Tibial artery (tissue), 4 donors: ENCODE results near the gene NCEH1.
"Not testable (repeated sequence)": the region's sequence is repeated elsewhere in the genome, so short reads cannot be mapped to it uniquely, and the experiment has no call there.

Experiments
- DNase-seq, 2 donors: peaks; one replicate each; pipeline ENCODE4 v3.0.0-alpha.2; 2019
- H3K27ac ChIP-seq, 2 donors: fragments of 200-600 bp; sonication (generic) in 1 of 2; 1 replicate in 1 of 2; 2 replicates in 1 of 2; pipeline ENCODE4 v1.5.1; 2018 to 2019; ENCODE audit warnings: mild to moderate bottlenecking in 1 of 2
- H3K27me3 ChIP-seq, 2 donors: fragments of 200-600 bp; sonication (generic) in 1 of 2; one replicate each; pipeline versions ENCODE4 v1.5.1 to v1.6.0; 2016 to 2019
- H3K36me3 ChIP-seq, 3 donors: fragments of 200-600 bp; sonication (generic) in 2 of 3; one replicate each; pipeline ENCODE4 v1.5.1; 2016 to 2019; ENCODE audit warnings: mild to moderate bottlenecking in 2 of 3
- H3K4me1 ChIP-seq, 4 donors: fragments of 200-600 bp; sonication (generic) in 2 of 4; 1 replicate in 3 of 4; 2 replicates in 1 of 4; pipeline ENCODE4 v1.5.1; 2016 to 2019
- H3K4me3 ChIP-seq, 2 donors: fragments of 200-600 bp; sonication (generic) in 1 of 2; 1 replicate in 1 of 2; 2 replicates in 1 of 2; pipeline ENCODE4 v1.5.1; 2018 to 2019; ENCODE audit warnings: mild to moderate bottlenecking in 2 of 2
- H3K9me3 ChIP-seq, 3 donors: fragments of 200-600 bp; sonication (generic) in 1 of 3; one replicate each; pipeline ENCODE4 v1.5.1; 2016 to 2019
- intact Hi-C: fragments of 100-400 bp; cut with DNase I; formaldehyde crosslinking; loops from one replicate; pipeline ENCODE4 v1.15.0; 2023; ENCODE audit warnings: low total_unique reads
- TF ChIP-seq, protein P1 (sequence below), 2 experiments: fragments of 200-600 bp in 1 of 2; fragments of 450-650 bp in 1 of 2; IDR thresholded peaks; one replicate each; pipeline ENCODE4 v1.5.1; 2017 to 2019; ENCODE audit warnings: antibody characterized with exemption in 2 of 2, mild to moderate bottlenecking in 1 of 2, moderate library complexity in 1 of 2

Gene NCEH1, protein sequence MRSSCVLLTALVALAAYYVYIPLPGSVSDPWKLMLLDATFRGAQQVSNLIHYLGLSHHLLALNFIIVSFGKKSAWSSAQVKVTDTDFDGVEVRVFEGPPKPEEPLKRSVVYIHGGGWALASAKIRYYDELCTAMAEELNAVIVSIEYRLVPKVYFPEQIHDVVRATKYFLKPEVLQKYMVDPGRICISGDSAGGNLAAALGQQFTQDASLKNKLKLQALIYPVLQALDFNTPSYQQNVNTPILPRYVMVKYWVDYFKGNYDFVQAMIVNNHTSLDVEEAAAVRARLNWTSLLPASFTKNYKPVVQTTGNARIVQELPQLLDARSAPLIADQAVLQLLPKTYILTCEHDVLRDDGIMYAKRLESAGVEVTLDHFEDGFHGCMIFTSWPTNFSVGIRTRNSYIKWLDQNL

DNA sequence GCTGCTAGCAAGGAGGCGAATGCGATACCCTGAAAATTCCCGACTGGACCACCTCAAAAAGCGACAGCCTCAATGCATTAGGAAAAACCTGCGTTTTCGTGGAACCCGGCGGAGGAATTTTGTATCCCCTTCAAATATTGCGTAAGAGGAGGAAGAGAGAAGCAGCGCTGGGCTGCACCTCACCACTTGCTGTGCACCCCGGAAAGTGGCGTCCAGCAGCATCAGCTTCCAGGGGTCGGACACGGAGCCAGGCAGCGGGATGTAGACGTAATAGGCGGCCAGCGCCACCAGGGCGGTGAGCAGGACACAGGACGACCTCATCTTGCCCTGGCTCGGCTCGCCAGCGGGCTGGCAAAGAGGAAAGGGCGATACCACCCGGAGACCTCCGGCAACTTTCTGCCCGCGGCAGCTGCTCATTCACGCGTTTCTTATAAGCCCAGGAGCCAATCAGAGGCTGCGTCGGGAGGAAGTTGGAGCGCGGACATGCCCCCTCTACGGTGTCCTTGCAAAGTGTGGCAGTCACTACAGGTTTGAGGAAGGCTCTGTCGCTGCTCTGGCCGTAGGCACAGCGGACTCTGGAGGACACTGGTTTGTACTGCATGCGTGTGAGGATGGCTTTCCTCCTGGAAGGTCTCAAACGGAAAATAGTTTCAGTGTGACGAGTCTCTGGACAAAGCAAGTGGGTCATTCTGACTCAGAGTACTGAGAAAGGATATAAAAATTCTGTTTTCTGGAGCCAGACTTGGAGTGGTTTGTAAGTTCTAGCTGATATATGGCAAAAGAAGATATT lies at the start of gene NCEH1:
NCEH1 (minus strand) TSS at position 404 of the 790 bp plus-strand sequence; CDS start at position 321, 83 bp downstream.
- no peaks in the 10 kb centered on the region for H3K27me3 ChIP-seq
- peak within 1 kb of the TSS; percentile 91 to 96 for H3K4me3 ChIP-seq
- peaks cover 0 to 31% (median 14%) of the 10 kb centered on the region in 4 donors for H3K4me1 ChIP-seq
- TF ChIP-seq, protein P1, sequence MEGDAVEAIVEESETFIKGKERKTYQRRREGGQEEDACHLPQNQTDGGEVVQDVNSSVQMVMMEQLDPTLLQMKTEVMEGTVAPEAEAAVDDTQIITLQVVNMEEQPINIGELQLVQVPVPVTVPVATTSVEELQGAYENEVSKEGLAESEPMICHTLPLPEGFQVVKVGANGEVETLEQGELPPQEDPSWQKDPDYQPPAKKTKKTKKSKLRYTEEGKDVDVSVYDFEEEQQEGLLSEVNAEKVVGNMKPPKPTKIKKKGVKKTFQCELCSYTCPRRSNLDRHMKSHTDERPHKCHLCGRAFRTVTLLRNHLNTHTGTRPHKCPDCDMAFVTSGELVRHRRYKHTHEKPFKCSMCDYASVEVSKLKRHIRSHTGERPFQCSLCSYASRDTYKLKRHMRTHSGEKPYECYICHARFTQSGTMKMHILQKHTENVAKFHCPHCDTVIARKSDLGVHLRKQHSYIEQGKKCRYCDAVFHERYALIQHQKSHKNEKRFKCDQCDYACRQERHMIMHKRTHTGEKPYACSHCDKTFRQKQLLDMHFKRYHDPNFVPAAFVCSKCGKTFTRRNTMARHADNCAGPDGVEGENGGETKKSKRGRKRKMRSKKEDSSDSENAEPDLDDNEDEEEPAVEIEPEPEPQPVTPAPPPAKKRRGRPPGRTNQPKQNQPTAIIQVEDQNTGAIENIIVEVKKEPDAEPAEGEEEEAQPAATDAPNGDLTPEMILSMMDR (IDR thresholded peaks at IDR 0.05) = peak; percentile 81 to 83
- intact Hi-C loops = loop anchor here (5.0 kb wide), 1 partner anchor 34 kb away; no protein-coding TSS in a partner anchor
- peak; percentile 93 to 95 for DNase-seq
- no peaks in the 10 kb centered on the region for H3K9me3 ChIP-seq
- H3K36me3 ChIP-seq = no peaks in the 10 kb centered on the region
- H3K27ac ChIP-seq = peak within 1 kb of the TSS; percentile 87 to 91

DNA sequence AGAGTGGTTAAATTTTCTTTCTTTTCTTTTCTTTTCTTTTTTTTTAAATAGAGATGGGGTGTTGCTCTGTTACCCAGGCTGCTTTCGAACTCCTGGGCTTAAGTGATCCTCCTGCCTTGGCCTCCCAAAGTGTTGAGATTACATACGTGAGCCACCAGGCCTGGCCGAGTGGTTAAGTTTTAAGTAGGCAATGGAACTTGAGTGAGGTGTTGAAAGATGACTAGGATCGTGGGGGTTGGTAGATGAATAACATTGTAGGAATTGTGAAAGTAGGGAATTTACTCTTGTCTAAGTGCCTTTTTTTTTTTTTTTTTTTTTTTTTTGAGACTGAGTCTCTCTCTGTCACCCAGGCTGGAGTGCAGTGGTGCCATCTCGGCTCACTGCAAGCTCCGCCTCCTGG lies 49.5 kb upstream of the NCEH1 start:
- peaks cover 0 to 21% (median 21%) of the 10 kb centered on the region in 3 donors for H3K36me3 ChIP-seq
- H3K4me3 ChIP-seq, intact Hi-C loops: not testable (repeated sequence)

DNA sequence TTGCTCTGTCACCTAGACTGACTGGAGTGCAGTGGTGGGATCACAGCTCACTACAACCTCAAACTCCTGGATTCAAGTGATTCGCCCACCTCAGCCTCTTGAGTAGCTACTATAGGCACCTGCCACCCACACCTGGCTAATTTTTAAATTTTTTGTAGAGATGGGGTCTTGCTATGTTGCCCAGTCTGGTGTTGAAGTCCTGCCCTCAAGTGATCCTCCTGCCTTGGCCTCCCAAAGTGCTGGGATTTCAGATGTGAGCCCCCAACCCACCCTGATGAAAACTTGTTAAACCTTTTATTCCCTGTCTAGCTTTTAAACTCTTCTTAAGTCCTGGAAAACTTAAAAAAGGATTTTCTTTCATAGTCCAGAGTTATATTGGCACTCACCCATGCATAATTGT lies 42.3 kb upstream of the NCEH1 start:
- H3K36me3 ChIP-seq = no peaks in the 10 kb centered on the region
- TF ChIP-seq, protein P1 (IDR thresholded peaks at IDR 0.05) = no peak
- H3K4me1 ChIP-seq = peaks cover 0 to 18% (median 11%) of the 10 kb centered on the region in 4 donors
- no peaks in the 10 kb centered on the region for H3K27me3 ChIP-seq
- intact Hi-C loops = no loop called here
- H3K27ac ChIP-seq = no peak overlapping the region
- no peaks in the 10 kb centered on the region for H3K9me3 ChIP-seq
- H3K4me3 ChIP-seq = no peak overlapping the region
- no peak for DNase-seq

More for the DNA sequence above, 49.5 kb upstream of the NCEH1 start:
- H3K9me3 ChIP-seq, H3K27me3 ChIP-seq, DNase-seq, H3K27ac ChIP-seq, H3K4me1 ChIP-seq: not testable (repeated sequence)

DNA sequence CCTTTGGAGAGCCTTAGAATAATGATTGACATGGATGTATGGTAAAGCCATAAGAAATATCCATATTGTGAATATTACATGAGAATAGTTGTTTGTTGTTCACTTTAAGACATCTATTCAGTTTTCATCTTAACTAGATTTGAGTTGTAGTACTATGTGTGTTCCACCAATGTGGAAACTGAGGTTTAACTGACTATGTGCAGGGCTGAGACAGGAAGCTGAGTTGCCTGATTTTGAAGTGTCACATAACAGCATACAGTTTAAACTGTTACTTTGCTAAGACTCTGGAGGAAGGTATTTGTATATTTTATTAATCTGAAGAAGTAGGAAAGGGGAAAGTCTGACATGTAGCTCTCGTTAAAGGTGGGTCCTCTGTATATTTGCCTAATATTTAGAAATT lies 41.8 kb upstream of the NCEH1 start:
- Histone ChIP-seq H3K36me3 (no peaks in the 10 kb centered on the region), H3K27me3 (no peaks in the 10 kb centered on the region), H3K27ac (no peak overlapping the region), H3K4me3 (no peak overlapping the region), H3K4me1 (peaks cover 0 to 18% (median 11%) of the 10 kb centered on the region in 4 donors), H3K9me3 (no peaks in the 10 kb centered on the region)
- intact Hi-C loops = no loop called here
- TF ChIP-seq, protein P1 (IDR thresholded peaks at IDR 0.05) = no peak
- DNase-seq = no peak

DNA sequence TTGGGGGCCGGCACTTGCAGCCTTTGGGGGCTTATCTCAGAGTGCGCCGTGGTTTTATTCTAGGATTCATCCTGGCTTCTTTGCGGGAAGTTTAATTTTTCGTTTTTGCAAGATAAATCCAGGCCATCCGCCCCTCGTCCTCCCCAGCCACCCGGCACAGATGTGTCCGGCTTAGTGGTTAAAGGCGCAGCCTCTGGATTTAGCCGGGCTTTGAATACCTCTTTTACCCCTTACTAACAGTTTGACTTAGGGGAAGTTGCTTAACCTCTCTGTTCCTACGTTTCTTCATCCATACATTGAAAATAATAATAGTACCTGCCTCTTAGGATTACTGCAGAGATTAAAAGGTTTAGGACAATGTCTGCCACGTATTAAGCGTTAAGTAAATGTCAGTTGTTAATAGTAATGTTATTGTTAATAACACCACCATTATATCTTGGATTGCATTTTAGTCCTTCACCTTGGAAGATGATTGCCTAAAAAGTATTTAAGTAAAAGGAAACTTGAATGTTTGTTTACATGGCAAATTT lies 40.4 kb upstream of the NCEH1 start:
- H3K9me3 ChIP-seq = no peaks in the 10 kb centered on the region
- peak overlapping the region; percentile 73 to 84 for H3K4me3 ChIP-seq
- no peak for DNase-seq
- peaks cover 0 to 18% (median 11%) of the 10 kb centered on the region in 4 donors for H3K4me1 ChIP-seq
- H3K27ac ChIP-seq = peak overlapping the region; percentile 36 to 62
- intact Hi-C loops = no loop called here
- H3K36me3 ChIP-seq = no peaks in the 10 kb centered on the region
- TF ChIP-seq, protein P1 (IDR thresholded peaks at IDR 0.05) = no peak
- no peaks in the 10 kb centered on the region for H3K27me3 ChIP-seq
